HG03064 (cell line): ENCODE results near the gene ATAD2B.
"Not testable (repeated sequence)": the region's sequence is repeated elsewhere in the genome, so short reads cannot be mapped to it uniquely, and the experiment has no call there.

Experiments
- ATAC-seq: cut with Tn5 transposase; IDR thresholded peaks from one replicate; pipeline ENCODE4 v1.9.1; 2021; ENCODE audit warnings: low read depth; ENCODE audit not compliant: unreplicated experiment

Gene ATAD2B

DNA sequence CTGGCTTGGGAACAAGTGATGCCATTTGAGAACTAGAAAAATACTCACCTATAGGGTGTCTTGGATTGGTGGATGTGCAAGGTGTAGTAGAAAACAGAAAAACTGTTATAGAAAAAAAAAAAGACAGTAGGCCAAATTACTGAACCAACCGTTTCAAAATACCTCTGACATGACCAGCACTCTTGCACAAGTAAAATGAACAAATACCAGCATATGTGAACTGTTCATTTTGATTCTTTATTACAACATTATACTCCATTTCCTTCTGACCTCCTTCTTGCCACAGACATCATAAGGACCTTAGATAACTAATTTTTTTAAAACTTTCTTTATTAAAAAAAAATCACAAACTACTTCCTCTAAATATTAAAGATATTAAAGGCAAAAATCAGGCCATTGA, 125.5 kb downstream of the ATAD2B start:
- ATAC-seq: no peak

- no peak for ATAC-seq
These were observed 132.7 kb downstream of the ATAD2B start for GRCh38 chr2:23794234-23794633.

DNA sequence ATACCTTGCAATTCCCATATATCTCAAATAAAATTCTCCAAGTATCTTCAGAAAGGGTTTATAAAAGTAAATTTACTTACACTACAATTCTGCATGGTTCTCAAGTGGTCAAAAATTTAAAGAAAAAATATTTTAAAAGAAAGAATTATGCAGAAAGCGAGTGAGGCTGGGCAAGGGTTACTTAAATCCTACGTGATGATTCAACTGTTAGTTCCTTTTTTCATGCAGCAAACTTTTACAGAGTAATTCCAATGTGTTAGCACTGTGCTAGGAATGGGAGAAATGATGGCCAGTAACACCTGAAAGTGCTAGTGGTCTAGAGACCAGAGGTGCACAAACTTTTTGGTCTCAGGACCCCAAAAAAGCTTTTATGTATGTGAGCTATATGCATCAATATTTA, 133.4 kb downstream of the ATAD2B start:
- no peak for ATAC-seq

DNA sequence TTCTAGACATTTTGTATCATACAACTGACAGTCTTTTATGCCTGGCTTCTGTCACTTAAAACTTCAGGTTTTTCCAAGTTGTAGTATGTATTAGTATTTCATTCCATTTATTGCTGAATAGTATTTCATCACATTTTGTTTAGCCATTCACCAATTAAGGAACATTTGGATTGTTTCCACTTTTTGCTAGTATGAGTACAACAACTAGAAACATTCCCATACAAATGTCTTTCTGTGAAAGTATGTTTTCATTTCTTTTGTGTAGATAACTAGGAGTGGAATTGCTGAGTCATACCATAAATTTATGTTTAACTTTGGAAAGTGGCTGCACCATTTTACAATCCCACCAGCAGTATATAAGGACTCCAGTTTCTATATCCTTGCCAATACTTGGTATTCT, 135.9 kb downstream of the ATAD2B start:
- no peak for ATAC-seq

DNA sequence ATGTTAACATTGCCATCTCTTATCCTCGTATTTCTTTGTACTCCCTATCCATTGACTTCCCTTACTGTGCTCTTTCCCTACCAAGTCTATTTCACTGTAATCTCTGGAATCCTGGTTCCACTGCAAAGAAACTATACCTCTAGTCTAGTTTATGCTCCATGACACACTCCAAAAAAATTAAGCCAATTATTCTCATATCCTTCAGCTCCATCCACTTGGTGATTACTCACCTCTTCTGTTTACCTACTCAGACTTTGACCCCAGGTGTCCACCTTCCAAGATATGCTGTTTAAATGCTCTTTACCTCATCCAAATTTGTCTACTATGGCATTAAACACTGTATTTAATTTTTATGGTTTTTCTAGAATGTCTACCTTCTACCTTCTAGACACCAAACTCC, 137.9 kb downstream of the ATAD2B start:
- ATAC-seq: no peak

DNA sequence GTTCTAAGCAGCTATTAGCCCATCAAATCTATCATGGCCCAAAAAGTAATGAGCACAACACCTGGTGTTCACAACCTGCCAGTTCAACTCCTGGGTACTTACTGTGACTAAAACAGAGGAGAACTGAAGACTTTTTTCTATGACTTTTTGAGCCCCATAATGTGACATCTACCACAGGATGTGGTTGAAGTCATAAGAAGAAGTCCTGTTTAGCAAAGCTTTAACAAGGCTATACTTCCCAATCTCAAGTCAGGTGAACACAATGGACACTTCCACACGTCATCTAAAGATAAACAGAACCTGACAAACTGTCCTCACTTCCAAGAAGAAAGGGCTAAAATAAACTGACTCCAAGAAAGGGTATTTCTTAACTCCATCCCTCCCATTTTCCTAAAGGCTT, 138.8 kb downstream of the ATAD2B start:
- peak; percentile 71 for ATAC-seq

DNA sequence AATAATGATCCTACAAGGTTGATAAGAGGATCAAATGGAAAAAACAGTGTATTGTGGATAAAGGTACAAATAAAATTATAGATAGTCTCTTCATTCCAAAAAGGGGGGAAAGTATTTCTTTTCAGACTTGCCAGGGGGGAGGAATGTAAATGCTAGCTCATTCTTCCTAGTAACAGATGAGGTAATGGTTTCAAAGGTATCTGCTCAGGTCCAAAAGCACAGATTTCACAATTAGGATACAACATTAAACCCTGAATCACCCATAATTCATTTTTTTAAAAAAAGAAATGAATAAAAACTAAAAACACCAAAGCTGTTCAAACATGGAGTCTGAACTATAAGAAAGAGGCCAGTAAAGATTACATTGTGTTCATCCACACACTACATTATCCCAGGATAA, 142.0 kb downstream of the ATAD2B start:
- no peak for ATAC-seq

DNA sequence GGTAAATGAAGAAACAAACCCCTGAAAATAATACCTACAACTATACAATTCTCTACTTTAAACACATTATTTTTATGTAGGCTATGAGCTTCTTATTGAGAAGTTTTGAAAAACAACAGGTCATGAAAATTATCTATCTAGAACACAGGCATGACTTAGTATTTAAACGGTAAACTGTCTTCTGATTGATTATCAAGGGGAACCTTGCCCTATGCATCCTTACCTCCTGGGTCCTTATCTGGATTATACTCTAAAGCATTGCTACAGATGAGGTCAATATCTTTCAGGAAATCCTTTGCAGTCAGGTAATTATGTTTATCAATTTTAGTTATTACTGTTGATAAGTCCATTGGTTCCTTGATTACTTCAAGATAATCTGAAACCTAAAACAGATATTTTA, 144.3 kb downstream of the ATAD2B start:
- no peak for ATAC-seq

DNA sequence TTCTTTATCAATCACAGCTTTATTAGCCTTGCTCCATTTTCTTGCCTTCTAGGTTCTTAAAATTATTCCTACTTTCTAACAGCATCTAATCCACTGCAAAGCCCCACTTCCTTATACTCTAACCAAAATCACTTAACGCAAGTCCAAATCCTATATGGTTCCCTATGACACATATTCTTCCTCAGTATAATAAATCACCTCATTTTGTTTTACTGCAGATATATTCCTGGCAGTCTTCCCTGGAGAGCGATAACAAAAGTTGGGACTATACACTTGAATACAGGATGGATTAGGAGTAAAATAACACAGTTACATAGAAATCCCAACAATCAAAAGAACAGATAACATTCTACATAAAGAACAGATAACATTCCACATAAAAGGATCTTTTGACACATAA, 144.8 kb downstream of the ATAD2B start:
- no peak for ATAC-seq

GRCh38 chr2:23780465-23780864, 146.5 kb downstream of the ATAD2B start:
- ATAC-seq: not testable (repeated sequence)

GRCh38 chr2:23777826-23778225, 149.1 kb downstream of the ATAD2B start:
- ATAC-seq: no peak

DNA sequence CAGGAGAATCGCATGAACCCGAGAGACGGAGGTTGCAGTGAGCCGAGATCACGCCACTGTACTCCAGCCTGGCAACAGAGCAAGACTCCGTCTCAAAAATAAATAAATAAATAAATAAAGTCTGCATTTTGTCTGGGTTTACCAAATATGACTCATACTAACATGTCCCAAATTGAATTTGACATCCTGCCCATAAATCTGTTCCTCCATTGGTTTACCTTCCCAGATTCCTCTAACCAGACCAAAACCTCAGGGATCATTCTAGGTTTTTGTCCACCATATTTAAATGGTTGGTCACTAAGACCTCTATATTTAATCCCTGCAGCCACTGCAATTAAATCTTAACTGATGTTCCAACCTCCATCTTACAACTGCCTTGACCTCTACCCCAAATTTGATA, 150.9 kb downstream of the ATAD2B start:
- ATAC-seq: no peak

- ATAC-seq: no peak
These were observed 154.2 kb downstream of the ATAD2B start for GRCh38 chr2:23772684-23773083.

DNA sequence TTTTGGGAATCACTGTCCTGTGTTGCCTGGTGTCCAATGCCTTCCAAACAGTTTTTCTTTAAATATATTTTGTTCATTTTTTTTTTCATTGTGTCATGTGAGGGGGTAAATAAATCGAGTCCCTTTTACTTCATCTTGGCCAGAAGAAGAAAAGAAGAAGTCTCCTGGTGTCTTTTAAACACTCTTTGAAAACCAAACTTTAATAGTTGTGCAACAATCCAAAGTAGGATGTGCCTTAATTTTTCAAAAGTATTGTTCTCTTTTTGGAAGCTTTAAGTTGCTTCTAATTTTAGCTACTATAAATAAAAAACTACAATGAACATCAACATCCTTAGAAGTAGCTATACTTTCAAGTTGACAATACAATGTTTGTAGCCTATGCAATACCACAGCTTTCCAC, 154.9 kb downstream of the ATAD2B start:
- ATAC-seq: no peak

DNA sequence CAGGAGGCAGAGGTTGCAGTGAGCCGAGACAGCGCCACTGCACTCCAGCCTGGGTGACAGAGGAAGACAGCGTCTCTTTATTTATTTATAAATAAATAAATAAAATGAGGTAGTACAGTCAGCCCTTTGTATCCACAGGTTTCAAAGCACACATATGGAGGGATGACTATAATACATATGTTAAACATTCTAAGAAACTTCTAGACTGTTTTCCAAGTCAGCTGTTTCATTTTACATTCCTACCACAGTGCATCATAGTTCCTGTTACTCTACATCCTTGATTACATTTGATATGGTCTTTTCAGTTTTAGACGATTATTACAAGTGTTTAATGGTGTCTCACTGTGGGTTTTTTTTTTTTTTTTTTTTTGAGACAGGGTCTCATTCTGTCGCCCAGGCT, 157.6 kb downstream of the ATAD2B start:
- no peak for ATAC-seq

GRCh38 chr2:23767876-23768621, 158.9 kb downstream of the ATAD2B start:
- no peak for ATAC-seq

GRCh38 chr2:23762141-23762540, 164.8 kb downstream of the ATAD2B start:
- no peak for ATAC-seq

- no peak for ATAC-seq
These were observed 165.3 kb downstream of the ATAD2B start for GRCh38 chr2:23761638-23762037.

DNA sequence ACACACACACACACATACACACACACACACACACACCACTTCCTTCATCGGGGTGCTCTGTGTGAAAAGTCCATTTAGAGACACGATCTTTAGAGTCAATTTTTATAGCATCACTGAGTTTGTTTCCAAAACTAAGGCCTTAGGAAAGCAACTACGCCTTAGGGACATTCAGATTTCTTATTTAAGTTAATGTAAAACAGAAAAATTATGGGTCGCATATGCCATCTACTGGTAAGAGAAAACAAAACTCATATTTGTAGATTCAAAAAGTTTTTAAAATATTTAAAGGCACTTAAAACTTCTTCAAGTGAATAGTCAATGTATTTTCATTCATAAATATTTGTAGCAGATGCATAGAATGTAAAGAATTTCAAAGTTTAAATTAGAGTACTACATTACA, 166.2 kb downstream of the ATAD2B start:
- no peak for ATAC-seq

GRCh38 chr2:23757686-23758433, 169.1 kb downstream of the ATAD2B start:
- no peak for ATAC-seq

GRCh38 chr2:23756593-23757292, 170.2 kb downstream of the ATAD2B start:
- no peak for ATAC-seq

DNA sequence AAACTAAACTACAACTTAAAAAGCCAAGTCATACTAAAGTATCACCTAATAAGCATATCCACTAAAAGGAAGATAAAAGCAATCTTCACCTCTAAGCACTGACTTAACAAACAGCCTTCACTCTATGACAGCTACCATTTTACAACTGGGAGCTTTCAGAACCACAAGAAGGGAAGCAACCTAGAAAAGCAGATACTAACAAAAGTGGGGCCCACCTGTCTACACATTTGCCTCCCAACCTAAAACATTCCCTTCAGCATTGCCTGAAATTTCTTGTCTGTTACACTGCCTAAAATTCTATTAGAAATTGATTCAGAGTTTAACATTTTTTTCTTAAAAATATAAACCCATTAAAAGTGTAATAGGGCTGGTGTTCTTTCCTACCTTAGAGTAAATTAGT, 172.0 kb downstream of the ATAD2B start:
- no peak for ATAC-seq
